Neural cell (in vitro differentiated cells): ENCODE measurements around the gene PMPCA. TPM values are rescaled to one million over a fixed set of nuclear protein-coding genes. Genes with fewer than 3 reads are reported as not detected.

ENCODE experiments used
- H2AFZ ChIP-seq: fragments of 200-600, 300-800 bp; sonication (generic), shearing (Covaris generic); 2 replicates; pipeline ENCODE4 v1.6.0; 2014; ENCODE audit warnings: low read depth, mild to moderate bottlenecking, antibody characterized with exemption, low read length, moderate library complexity
- H3F3A ChIP-seq: fragments of 200-600 bp; shearing (Covaris generic); 2 replicates; pipeline ENCODE4 v1.6.1; 2016; ENCODE audit warnings: mild to moderate bottlenecking, moderate library complexity, mixed read lengths, antibody characterized with exemption, low read length; ENCODE audit not compliant: insufficient read depth, poor library complexity, severe bottlenecking
- H3K27ac ChIP-seq: fragments of 200-600, 300-800 bp; sonication (generic), shearing (Covaris generic); 2 replicates; pipeline ENCODE4 v1.5.1; 2014; ENCODE audit warnings: mild to moderate bottlenecking, low read length, moderate library complexity
- H3K27me3 ChIP-seq: fragments of 300-800, 200-600 bp; sonication (generic), shearing (Covaris generic); 2 replicates; pipeline ENCODE4 v1.6.0; 2014; ENCODE audit warnings: mild to moderate bottlenecking, low read depth, low read length, moderate library complexity; ENCODE audit not compliant: insufficient read depth
- H3K36me3 ChIP-seq: fragments of 300-800, 200-600 bp; sonication (generic), shearing (Covaris generic); 2 replicates; pipeline ENCODE4 v1.5.1; 2014; ENCODE audit warnings: mild to moderate bottlenecking, antibody characterized with exemption, low read length, moderate library complexity; ENCODE audit not compliant: insufficient read depth
- H3K4me2 ChIP-seq: fragments of 300-800, 200-600 bp; sonication (generic), shearing (Covaris generic); 2 replicates; pipeline ENCODE4 v1.6.0; 2014; ENCODE audit warnings: mild to moderate bottlenecking, low read length
- H3K4me3 ChIP-seq: fragments of 300-800, 200-600 bp; sonication (generic), shearing (Covaris generic); 2 replicates; pipeline ENCODE4 v1.5.1; 2014; ENCODE audit warnings: mild to moderate bottlenecking, low read length, moderate library complexity
- H3K79me2 ChIP-seq: fragments of 200-600 bp; shearing (Covaris generic); replicated peaks from 2 replicates; pipeline ENCODE4 v1.6.0; 2014; ENCODE audit warnings: mild to moderate bottlenecking, low read length, moderate library complexity; ENCODE audit not compliant: insufficient read depth
- H3K9ac ChIP-seq: fragments of 300-800, 200-600 bp; sonication (generic), shearing (Covaris generic); 2 replicates; pipeline ENCODE4 v1.6.1; 2016; ENCODE audit warnings: mild to moderate bottlenecking, low read length, mixed read lengths
- H3K9me2 ChIP-seq: fragments of 200-600 bp; shearing (Covaris generic); 2 replicates; pipeline ENCODE4 v1.6.1; 2016; ENCODE audit warnings: mild to moderate bottlenecking, low read length, mixed read lengths; ENCODE audit not compliant: insufficient read depth
- H3K9me3 ChIP-seq: fragments of 200-600, 300-800 bp; sonication (generic), shearing (Covaris generic); 2 replicates; pipeline ENCODE4 v1.6.1; 2016; ENCODE audit warnings: mild to moderate bottlenecking, mixed run types, low read length, moderate library complexity, mixed read lengths
- H4K20me1 ChIP-seq: fragments of 200-600 bp; shearing (Covaris generic); 2 replicates; pipeline ENCODE4 v1.6.1; 2016; ENCODE audit warnings: mild to moderate bottlenecking, mixed run types; ENCODE audit not compliant: insufficient read depth
- EP300 ChIP-seq: fragments of 450-650 bp; conservative IDR thresholded peaks from 2 replicates; pipeline ENCODE4 v1.6.1; 2014; ENCODE audit warnings: antibody characterized with exemption, mild to moderate bottlenecking, moderate library complexity; ENCODE audit not compliant: poor library complexity, severe bottlenecking
- EZH2 ChIP-seq: fragments of 200-600, 300-800 bp; shearing (Covaris generic), sonication (generic); IDR thresholded peaks from 2 replicates; pipeline ENCODE4 v1.6.1; 2014; ENCODE audit warnings: antibody characterized with exemption, low read length, borderline replicate concordance, mild to moderate bottlenecking; ENCODE audit not compliant: insufficient read depth, poor library complexity, severe bottlenecking
- MXI1 ChIP-seq: fragments of 450-650 bp; conservative IDR thresholded peaks from 2 replicates; pipeline ENCODE4 v1.6.1; 2014; ENCODE audit warnings: antibody characterized with exemption, mild to moderate bottlenecking; ENCODE audit not compliant: poor library complexity, severe bottlenecking
- POLR2AphosphoS5 ChIP-seq: IDR thresholded peaks from 2 replicates; pipeline ENCODE4 v1.6.1; 2012
- RAD21 ChIP-seq: fragments of 450-650 bp; conservative IDR thresholded peaks from 2 replicates; pipeline ENCODE4 v1.6.1; 2014; ENCODE audit warnings: antibody characterized with exemption, mild to moderate bottlenecking, moderate library complexity
- SMC3 ChIP-seq: fragments of 450-650 bp; conservative IDR thresholded peaks from 2 replicates; pipeline ENCODE4 v1.6.1; 2014; ENCODE audit warnings: antibody characterized with exemption, mild to moderate bottlenecking, moderate library complexity; ENCODE audit not compliant: poor library complexity
- TAF1 ChIP-seq: IDR thresholded peaks from 2 replicates; pipeline ENCODE4 v1.6.1; 2012; ENCODE audit warnings: low read depth
- polyA plus RNA-seq: library from polyadenylated mRNA; depleted of rRNA; stranded (reverse); fragments of >200 nt; gene quantifications from 2 replicates; pipeline ENCODE4 v1.2.3, GENCODE V29; 2014
- TF ChIP-seq, protein P1 (sequence below): IDR thresholded peaks from 2 replicates; pipeline ENCODE4 v1.6.1; 2012; ENCODE audit warnings: borderline replicate concordance
- TF ChIP-seq, protein P2 (sequence below): fragments of 450-650 bp; IDR thresholded peaks from 2 replicates; pipeline ENCODE4 v1.5.1; 2014; ENCODE audit warnings: antibody characterized with exemption, mild to moderate bottlenecking, moderate library complexity; ENCODE audit not compliant: poor library complexity, severe bottlenecking

The PMPCA gene
- polyA plus RNA-seq, 1 donor from 2014 or later, result 61.3 TPM

DNA sequence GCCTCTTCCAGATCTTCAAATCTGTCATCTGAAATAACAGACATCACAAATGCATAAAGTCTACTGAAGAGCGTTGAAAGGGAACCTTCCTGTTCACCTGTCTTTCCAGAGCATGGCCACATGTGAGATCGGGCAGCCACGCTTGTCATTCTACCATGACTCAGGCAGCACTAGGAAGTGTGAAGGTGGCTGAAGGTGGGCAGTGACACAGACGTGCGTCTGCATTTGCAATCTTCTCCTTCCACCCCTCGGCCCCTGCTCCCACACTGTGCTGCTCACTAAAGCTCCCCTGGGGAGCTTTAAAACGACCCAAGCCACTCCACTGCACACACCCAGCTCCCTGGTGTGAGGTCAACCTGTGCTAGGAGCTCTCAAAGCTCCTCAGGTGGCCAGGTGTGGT lies 2.5 kb upstream of the PMPCA start:
- H3F3A ChIP-seq, result no peaks in the 10 kb centered on the region
- H3K9me3 ChIP-seq, result no peaks in the 10 kb centered on the region
- H3K79me2 ChIP-seq, result peaks cover 31% of the 10 kb centered on the region
- H3K27me3 ChIP-seq, result no peaks in the 10 kb centered on the region
- no peak overlapping the region for H3K4me2 ChIP-seq
- no peak overlapping the region for H2AFZ ChIP-seq
- no peak overlapping the region for H3K27ac ChIP-seq
- H3K4me3 ChIP-seq, result no peak overlapping the region
- no peaks in the 10 kb centered on the region for H3K36me3 ChIP-seq
- no peak for TF ChIP-seq EP300
- TF ChIP-seq EZH2, result no peak
- no peak for TF ChIP-seq TAF1
- TF ChIP-seq, protein P1, sequence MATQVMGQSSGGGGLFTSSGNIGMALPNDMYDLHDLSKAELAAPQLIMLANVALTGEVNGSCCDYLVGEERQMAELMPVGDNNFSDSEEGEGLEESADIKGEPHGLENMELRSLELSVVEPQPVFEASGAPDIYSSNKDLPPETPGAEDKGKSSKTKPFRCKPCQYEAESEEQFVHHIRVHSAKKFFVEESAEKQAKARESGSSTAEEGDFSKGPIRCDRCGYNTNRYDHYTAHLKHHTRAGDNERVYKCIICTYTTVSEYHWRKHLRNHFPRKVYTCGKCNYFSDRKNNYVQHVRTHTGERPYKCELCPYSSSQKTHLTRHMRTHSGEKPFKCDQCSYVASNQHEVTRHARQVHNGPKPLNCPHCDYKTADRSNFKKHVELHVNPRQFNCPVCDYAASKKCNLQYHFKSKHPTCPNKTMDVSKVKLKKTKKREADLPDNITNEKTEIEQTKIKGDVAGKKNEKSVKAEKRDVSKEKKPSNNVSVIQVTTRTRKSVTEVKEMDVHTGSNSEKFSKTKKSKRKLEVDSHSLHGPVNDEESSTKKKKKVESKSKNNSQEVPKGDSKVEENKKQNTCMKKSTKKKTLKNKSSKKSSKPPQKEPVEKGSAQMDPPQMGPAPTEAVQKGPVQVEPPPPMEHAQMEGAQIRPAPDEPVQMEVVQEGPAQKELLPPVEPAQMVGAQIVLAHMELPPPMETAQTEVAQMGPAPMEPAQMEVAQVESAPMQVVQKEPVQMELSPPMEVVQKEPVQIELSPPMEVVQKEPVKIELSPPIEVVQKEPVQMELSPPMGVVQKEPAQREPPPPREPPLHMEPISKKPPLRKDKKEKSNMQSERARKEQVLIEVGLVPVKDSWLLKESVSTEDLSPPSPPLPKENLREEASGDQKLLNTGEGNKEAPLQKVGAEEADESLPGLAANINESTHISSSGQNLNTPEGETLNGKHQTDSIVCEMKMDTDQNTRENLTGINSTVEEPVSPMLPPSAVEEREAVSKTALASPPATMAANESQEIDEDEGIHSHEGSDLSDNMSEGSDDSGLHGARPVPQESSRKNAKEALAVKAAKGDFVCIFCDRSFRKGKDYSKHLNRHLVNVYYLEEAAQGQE, result no peak
- no peak for TF ChIP-seq RAD21
- no peak for TF ChIP-seq POLR2AphosphoS5
- no peak for TF ChIP-seq MXI1
- no peak for TF ChIP-seq SMC3
- TF ChIP-seq, protein P2, sequence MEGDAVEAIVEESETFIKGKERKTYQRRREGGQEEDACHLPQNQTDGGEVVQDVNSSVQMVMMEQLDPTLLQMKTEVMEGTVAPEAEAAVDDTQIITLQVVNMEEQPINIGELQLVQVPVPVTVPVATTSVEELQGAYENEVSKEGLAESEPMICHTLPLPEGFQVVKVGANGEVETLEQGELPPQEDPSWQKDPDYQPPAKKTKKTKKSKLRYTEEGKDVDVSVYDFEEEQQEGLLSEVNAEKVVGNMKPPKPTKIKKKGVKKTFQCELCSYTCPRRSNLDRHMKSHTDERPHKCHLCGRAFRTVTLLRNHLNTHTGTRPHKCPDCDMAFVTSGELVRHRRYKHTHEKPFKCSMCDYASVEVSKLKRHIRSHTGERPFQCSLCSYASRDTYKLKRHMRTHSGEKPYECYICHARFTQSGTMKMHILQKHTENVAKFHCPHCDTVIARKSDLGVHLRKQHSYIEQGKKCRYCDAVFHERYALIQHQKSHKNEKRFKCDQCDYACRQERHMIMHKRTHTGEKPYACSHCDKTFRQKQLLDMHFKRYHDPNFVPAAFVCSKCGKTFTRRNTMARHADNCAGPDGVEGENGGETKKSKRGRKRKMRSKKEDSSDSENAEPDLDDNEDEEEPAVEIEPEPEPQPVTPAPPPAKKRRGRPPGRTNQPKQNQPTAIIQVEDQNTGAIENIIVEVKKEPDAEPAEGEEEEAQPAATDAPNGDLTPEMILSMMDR, result no peak
- no peak overlapping the region for H3K9ac ChIP-seq
- H3K9me2 ChIP-seq, result no peaks in the 10 kb centered on the region
- H4K20me1 ChIP-seq, result no peaks in the 10 kb centered on the region

DNA sequence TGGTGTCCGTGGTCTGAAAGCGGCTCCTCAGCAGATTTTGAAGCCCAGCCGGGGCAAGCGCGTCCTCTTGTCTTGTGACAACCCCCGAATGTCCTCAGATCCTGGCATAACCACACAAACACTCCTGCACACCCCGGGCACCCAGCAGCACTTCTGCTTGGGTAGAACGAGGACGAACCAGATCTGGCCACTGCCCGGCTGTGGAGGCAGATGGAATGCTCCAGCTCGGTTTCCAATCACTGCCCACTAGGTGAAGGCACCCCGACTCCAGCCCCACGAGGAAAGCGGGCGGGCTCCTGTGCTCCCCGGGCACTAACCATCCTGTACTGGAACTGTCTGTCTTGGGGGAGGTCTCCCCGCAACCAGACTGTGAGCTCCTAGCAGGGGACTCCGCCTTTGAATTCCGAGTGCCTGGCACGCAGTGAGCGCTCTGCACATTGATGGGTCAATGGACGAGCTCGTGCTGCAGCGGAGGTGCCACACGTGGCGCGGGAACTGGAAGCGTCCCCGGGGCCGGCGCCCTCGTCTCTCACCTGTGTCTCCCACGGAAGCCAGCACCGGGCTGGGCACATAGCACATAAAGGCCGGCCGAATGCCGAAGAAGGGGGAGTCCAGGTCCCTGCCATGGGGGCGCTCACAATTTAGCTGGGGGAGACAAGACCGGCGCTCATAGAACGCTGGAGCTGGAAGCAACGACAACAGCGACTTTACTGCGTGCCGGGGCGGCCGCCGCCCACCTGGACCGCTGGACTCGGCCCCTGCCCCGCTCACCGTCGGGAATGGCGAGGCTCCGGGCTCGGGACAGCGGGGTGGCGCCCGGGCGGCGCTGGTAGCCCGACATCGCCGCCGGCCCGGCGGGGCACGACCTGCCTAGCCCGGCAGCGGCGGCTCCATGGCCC lies 652 bp upstream of the PMPCA start:
- H2AFZ ChIP-seq, result peak overlapping the region; percentile 4
- no peak overlapping the region for H3K27ac ChIP-seq

More for the DNA sequence above, 652 bp upstream of the PMPCA start:
- TF ChIP-seq MXI1 (peak; percentile 84), EZH2 (no peak)
- Histone ChIP-seq H3K9ac (peak overlapping the region; percentile 72), H3K36me3 (no peaks in the 10 kb centered on the region), H3K4me3 (peak overlapping the region; percentile 97), H4K20me1 (no peaks in the 10 kb centered on the region), H3F3A (no peaks in the 10 kb centered on the region), H3K9me3 (no peaks in the 10 kb centered on the region), H3K4me2 (peak overlapping the region; percentile 48), H3K9me2 (no peaks in the 10 kb centered on the region), H3K79me2 (peaks cover 34% of the 10 kb centered on the region), H3K27me3 (no peaks in the 10 kb centered on the region)
